ENCODE results near the gene PRR29.

DNA sequence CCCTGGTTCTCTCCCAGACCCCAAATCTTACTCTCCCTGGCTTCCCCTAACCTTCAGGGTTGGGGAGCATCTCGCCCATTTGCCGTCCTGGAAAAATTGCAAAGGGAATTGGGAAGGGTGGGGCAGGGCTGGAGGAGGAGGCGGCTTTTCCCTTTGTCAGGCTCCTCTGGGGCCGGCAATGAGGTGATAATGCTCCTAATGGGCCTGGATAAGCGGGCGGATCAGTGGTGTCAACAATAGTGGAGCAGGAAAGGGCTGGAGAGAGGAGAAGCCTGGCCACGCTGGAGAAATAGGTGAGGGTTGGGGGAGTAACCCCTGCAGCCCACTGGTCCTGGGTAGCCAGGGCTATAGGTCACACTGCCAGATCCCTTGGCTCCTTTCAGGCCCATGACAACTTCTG is 37.7 kb upstream of the PRR29 start:
- TF ChIP-seq, protein P1, sequence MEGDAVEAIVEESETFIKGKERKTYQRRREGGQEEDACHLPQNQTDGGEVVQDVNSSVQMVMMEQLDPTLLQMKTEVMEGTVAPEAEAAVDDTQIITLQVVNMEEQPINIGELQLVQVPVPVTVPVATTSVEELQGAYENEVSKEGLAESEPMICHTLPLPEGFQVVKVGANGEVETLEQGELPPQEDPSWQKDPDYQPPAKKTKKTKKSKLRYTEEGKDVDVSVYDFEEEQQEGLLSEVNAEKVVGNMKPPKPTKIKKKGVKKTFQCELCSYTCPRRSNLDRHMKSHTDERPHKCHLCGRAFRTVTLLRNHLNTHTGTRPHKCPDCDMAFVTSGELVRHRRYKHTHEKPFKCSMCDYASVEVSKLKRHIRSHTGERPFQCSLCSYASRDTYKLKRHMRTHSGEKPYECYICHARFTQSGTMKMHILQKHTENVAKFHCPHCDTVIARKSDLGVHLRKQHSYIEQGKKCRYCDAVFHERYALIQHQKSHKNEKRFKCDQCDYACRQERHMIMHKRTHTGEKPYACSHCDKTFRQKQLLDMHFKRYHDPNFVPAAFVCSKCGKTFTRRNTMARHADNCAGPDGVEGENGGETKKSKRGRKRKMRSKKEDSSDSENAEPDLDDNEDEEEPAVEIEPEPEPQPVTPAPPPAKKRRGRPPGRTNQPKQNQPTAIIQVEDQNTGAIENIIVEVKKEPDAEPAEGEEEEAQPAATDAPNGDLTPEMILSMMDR (IDR thresholded peaks at IDR 0.05; ENCODE audit: low read depth, low read length, missing input control), result no peak
- TF ChIP-seq, protein P2, sequence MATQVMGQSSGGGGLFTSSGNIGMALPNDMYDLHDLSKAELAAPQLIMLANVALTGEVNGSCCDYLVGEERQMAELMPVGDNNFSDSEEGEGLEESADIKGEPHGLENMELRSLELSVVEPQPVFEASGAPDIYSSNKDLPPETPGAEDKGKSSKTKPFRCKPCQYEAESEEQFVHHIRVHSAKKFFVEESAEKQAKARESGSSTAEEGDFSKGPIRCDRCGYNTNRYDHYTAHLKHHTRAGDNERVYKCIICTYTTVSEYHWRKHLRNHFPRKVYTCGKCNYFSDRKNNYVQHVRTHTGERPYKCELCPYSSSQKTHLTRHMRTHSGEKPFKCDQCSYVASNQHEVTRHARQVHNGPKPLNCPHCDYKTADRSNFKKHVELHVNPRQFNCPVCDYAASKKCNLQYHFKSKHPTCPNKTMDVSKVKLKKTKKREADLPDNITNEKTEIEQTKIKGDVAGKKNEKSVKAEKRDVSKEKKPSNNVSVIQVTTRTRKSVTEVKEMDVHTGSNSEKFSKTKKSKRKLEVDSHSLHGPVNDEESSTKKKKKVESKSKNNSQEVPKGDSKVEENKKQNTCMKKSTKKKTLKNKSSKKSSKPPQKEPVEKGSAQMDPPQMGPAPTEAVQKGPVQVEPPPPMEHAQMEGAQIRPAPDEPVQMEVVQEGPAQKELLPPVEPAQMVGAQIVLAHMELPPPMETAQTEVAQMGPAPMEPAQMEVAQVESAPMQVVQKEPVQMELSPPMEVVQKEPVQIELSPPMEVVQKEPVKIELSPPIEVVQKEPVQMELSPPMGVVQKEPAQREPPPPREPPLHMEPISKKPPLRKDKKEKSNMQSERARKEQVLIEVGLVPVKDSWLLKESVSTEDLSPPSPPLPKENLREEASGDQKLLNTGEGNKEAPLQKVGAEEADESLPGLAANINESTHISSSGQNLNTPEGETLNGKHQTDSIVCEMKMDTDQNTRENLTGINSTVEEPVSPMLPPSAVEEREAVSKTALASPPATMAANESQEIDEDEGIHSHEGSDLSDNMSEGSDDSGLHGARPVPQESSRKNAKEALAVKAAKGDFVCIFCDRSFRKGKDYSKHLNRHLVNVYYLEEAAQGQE (IDR thresholded peaks at IDR 0.05), result no peak
- no peak for TF ChIP-seq HNF4G (IDR thresholded peaks at IDR 0.05)
